HG03354 (cell line): Measurements from ENCODE around the gene INPP5E.
A peak's percentile ranks its signal among the peaks of the same experiment; 100 is the strongest.

Experiments used
- ATAC-seq: cut with Tn5 transposase; IDR thresholded peaks from one replicate; pipeline ENCODE4 v1.9.1; 2021; ENCODE audit warnings: mild to moderate bottlenecking; ENCODE audit not compliant: unreplicated experiment, poor library complexity, severe bottlenecking

The INPP5E gene, protein sequence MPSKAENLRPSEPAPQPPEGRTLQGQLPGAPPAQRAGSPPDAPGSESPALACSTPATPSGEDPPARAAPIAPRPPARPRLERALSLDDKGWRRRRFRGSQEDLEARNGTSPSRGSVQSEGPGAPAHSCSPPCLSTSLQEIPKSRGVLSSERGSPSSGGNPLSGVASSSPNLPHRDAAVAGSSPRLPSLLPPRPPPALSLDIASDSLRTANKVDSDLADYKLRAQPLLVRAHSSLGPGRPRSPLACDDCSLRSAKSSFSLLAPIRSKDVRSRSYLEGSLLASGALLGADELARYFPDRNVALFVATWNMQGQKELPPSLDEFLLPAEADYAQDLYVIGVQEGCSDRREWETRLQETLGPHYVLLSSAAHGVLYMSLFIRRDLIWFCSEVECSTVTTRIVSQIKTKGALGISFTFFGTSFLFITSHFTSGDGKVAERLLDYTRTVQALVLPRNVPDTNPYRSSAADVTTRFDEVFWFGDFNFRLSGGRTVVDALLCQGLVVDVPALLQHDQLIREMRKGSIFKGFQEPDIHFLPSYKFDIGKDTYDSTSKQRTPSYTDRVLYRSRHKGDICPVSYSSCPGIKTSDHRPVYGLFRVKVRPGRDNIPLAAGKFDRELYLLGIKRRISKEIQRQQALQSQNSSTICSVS

DNA sequence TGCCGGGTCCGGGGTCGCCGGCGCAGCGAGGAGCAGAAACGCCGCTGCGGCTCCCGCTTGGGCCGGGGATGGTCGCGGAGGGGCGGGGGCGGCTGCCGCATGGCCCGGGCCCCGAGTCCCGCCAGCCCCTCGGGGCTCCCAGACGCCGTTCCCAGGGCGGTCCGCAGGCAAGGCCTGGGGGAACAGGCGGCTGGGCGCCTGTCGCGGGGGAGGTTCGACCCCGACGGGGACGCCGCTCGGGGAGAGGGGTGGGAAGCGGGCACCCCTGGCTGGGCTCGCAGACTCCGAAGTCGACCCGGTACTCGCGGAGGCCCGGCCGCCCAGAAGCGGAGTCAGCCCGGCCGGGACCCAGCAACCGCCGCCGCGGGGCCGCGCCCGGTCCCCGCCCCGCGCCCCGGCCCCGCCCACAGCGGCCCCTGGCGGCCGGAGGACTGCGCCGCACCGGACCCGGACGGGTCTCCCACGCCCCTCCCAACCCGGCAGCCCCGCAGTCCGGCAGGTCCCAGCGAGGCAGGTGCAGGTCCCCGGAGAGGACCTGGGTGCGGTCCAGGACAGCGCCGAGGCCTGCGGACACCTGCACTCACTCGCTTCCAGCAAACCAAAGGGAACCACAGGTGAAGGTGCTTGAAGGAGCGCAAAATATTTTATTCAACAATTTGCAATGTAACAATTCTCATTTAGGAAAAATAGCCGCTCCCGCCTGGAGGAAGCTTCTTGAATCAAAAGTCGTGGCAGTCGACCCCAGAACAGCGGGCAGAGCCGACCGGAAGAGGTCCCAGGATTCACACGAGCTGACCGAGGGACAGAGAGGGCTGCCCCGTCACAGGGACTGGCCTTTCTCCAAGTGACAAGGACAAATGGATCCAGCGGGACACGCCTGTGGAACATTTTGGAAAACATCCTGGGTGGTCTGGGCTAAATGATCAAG lies at the start of gene INPP5E:
INPP5E (minus strand) TSS at position 365 of the 928 bp plus-strand sequence. CDS start 426 bp downstream, outside the sequence.
- ATAC-seq: peak; percentile 75

DNA sequence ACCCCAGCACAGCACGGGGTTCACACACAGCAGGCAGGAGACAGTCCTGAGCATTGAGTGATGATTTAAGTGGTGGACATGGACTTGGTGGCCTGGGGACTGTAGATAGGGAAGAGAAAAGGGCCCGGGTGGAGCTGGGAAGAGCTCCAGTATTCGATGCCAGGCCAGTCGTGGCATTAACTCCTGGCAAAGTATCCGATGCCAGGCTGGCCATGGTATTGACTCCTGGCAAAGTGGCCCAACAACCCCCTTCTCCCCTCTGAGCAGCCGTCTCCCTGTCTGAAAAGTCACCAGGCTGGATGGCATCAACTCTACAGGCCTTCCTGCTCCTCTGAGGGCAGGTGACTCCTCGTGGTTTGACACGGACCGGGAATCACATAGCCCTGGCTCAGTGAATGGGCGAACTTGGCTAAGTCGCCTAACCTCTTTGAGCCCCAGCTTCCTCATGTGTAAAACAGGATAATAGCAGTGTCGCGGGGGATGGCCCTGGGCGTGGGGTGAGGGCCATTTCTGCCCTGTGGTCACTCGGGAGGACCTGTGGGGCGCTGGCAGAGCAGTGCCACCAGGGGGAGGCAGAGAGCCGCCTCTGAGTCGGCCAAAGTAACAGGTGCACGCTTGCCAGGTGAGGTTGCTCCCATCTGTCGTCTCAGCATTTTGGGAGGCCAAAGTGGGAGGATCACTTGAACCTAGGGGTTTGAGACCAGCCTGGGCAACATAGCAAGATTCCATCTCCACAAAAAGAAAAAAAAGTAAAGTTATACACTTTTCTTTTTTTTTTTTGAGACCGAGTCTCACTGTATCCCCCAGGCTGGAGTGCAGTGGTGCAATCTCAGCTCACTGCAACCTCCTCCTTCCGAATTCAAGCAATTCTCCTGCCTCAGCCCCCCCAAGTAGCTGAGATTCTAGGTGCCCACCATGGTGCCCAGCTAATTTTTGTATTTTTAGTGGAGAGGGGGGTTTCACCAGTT lies 48.9 kb upstream of the INPP5E start:
- ATAC-seq: no peak

DNA sequence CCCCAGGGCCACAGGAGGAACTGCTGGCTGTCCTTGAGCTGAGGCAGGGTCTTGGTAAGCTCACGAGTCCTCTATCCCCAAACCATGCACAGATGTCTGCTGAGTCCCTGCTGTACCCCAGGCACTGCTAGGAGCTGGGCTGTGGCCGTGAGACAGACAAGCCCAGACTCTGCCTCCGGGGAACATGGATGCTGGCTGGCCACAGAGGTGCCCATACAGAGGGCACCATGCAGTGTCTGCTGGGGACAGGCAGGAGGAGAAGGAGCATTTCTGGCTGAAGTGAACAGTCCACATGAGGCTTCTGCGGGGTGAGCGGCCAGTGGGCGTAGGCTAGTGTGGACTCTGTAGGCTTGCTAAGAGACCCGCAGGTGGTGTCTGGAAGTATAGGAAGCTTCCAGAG lies 48.0 kb upstream of the INPP5E start:
- ATAC-seq: no peak

GRCh38 chr9:136486823-136487620 lies 47.4 kb upstream of the INPP5E start:
- no peak for ATAC-seq

- no peak for ATAC-seq
Observed at GRCh38 chr9:136486131-136486530, 46.5 kb upstream of the INPP5E start.

GRCh38 chr9:136485049-136486045 lies 45.7 kb upstream of the INPP5E start:
- ATAC-seq: no peak

DNA sequence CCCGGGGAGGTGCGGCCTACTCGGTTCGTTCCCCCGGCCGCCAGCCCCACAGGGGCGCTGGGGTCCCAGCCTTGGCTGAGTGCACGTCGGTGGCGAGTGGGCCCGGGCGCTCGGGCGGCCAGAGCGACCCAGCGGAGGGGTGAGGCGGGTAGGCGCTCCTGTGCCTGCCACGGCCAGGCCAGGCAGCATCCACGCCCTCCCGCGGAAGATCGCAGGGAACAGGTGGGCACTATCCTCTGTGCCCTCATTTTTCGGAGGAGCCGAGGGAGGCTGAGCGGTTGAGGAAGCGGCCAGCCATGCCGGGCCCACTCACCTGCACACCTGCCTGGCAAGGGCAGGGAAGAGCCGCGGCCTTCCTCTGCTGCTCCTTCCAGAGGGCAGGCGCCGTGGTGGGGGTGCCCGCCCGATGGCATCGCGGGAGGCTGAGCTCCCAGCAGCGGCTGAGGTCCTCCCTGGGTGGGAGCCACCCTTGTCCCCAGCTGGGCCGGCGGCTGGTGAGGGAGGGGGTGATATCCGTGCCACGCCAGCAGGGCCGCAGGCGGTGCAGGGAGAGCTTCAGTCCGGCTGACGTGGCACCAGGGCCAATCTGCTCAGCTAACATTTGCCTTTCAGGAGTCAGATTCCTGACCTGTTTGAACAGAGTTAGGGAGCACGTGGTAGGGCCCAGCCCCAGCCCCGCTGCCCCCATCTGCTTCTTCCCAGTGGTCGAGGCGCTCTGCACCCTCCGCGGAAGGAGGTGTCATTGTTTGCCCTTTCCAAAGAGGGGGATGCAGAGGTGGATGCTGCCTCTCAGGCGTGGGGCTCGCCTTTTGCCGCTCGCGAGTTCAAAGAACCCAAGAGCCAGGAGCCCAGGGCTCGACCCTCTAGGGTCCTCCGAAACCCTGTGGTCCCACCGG lies 44.8 kb upstream of the INPP5E start:
- ATAC-seq: no peak

- peak; percentile 66 for ATAC-seq
Observed at GRCh38 chr9:136483589-136484152, 44.0 kb upstream of the INPP5E start.

DNA sequence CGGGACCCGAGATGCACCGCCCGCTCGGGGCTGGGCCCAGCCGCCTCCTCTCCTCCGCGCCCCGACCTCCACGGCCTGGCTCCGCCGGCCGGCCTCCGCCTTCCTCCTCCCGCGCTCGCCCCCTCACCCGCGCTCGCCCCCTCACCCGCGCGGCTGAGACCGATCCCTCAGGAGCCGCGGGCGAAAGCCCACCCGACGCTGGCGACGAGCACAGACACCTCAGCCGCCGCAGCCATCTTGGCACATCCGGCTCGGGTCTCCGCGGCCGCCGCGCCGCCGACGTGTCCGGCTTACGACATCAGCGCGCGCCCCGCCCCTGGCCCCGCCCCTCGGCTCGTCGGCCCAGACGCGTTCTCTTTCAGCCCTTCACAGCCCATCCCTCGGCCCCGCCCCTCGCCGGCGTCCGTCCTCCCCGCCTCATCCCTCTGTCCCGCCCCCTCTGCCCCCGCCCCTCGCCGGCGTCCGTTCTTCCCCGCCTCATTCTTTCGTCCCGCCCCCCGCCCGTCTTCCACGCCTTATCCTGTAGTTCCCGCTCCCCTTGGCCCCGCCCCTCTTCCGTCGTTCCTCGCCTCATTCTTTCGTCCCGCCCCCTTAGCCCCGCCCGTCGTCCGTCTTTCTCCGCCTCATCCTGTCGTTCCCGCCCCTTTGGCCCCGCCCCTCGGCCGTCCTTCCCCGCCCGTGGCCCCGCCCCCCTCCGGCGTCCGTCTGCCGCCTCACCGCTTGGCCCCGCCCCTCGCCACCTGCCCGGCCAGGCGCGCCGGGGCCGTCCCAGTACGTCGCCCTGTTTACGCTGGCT lies 43.3 kb upstream of the INPP5E start, which contains the start of gene SEC16A:
SEC16A (minus strand) TSS at position 248 of the 796 bp plus-strand sequence. CDS start 5,425 bp downstream, outside the sequence.
- peak; percentile 61 for ATAC-seq

GRCh38 chr9:136482046-136482792 lies 42.6 kb upstream of the INPP5E start:
- ATAC-seq: peak; percentile 2

DNA sequence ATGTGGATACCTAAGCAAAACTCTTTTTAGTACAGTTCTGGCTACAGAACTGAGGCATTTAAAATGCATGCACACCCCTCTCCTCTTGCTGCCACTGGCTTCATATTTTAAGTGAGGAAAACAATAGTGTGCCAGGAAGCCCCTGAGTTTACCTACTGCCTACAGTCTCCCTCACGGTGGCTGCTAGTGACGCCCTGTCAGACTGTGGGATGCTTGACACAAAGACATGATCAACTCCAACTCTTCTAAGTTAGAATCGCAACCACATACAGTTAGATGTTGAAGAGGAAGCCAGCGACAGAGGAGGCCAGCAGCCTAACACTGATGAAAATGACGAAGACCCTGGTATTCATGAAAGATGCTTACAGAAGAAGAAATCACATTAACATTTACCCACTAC lies 41.9 kb upstream of the INPP5E start:
- ATAC-seq: no peak

- no peak for ATAC-seq
Observed at GRCh38 chr9:136476369-136477150, 36.9 kb upstream of the INPP5E start.

DNA sequence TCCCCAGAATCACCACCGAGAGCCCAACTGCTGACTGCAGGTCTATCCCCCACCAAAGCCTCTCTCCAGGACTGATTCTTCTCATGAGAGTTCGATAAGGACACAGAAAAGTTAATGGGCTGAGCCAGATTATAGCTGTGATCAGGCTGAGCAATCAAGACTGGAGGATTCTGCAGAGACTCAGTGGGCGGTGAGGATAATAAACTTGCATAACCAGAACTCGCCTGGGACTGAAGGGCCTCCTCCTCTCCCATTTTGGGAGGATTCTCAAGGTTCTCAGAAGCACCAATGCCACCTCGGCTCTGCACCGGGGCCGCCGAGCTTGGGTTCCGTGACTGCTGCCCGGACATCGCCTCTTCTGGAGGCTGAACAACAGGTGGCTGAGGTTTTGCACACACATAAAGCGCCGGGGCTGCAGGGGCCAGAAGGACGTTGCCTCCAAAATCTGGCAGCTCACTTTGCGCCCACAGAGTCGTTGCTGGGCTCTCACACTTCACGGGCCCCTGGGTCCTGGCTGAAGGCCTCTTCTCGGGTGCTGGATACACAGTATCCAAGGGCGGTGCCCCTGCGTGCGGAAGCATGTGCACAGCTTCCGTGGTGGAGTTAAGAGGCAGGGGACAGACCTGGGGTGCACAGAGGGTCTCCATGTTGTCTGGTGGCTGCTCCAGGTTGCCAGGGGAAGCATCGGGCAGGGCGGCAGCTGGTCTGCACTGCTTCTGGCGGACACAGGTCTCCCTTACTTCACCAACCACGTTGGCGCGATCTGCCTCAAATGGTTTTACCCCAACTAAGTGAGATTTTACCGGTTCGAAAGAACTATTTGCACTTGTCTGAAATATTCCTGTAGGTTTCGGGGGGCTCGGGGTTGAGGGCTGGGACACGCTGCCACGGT lies 35.6 kb upstream of the INPP5E start:
- no peak for ATAC-seq
